Cardiac muscle cell (in vitro differentiated cells and primary cell): ENCODE measurements around the gene CWC15. TPM values are rescaled to one million over a fixed set of nuclear protein-coding genes. Genes with fewer than 3 reads are reported as not detected.

ENCODE experiments used
- DNase-seq, 2 donors: peaks; one replicate each; pipeline versions ENCODE4 v3.0.0 to v3.0.0-alpha.2; 2010 to 2017; ENCODE audit warnings: low read depth in 1 of 2, low spot score in 1 of 2
- H3K27ac ChIP-seq: fragments of 200-600 bp; sonication (generic); 2 replicates; pipeline ENCODE4 v1.5.1; 2016
- H3K27me3 ChIP-seq: fragments of 200-600 bp; sonication (generic); 2 replicates; pipeline ENCODE4 v1.6.0; 2016; ENCODE audit warnings: control low read depth
- H3K36me3 ChIP-seq: fragments of 200-600 bp; sonication (generic); 2 replicates; pipeline ENCODE4 v1.5.1; 2016; ENCODE audit warnings: control low read depth
- H3K4me1 ChIP-seq: fragments of 200-600 bp; sonication (generic); 2 replicates; pipeline ENCODE4 v1.8.1; 2017; ENCODE audit warnings: low read depth, mild to moderate bottlenecking, mixed run types
- H3K4me3 ChIP-seq: fragments of 200-600 bp; sonication (generic); 2 replicates; pipeline ENCODE4 v1.5.1; 2016; ENCODE audit warnings: mild to moderate bottlenecking
- H3K9me3 ChIP-seq: fragments of 200-600 bp; sonication (generic); 2 replicates; pipeline ENCODE4 v1.5.1; 2017; ENCODE audit warnings: low read depth, mild to moderate bottlenecking, control low read depth
- CTCF ChIP-seq: IDR thresholded peaks from 2 replicates; pipeline ENCODE4 v1.5.1; 2012; ENCODE audit warnings: low read depth, mild to moderate bottlenecking, low read length
- polyA plus RNA-seq: library from polyadenylated mRNA; unstranded; fragments of >200 nt; fragmentation: Nextera tagmentation; extraction: Ambion mirVana; gene quantifications from 2 replicates; pipeline ENCODE4 v1.2.1, GENCODE V29; 2016
- total RNA-seq: library from RNA; depleted of rRNA; stranded (reverse); fragments of >200 nt; gene quantifications from 2 replicates; pipeline ENCODE4 v1.2.3, GENCODE V29; 2016

The CWC15 gene
- total and polyA plus RNA-seq, 2 experiments from 2014 or later, result 55.9 to 77.8 TPM

GRCh38 chr11:94928117-94928990 lies 45.0 kb downstream of the CWC15 start:
- no peaks in the 10 kb centered on the region for H3K36me3 ChIP-seq
- no peak overlapping the region for H3K27ac ChIP-seq
- peaks cover 8% of the 10 kb centered on the region for H3K4me1 ChIP-seq
- no peak for DNase-seq
- no peak for TF ChIP-seq CTCF
- H3K27me3 ChIP-seq, result no peaks in the 10 kb centered on the region
- H3K4me3 ChIP-seq, result no peak overlapping the region
- H3K9me3 ChIP-seq, result no peaks in the 10 kb centered on the region

GRCh38 chr11:94926698-94927237 lies 46.6 kb downstream of the CWC15 start:
- DNase-seq, result peak; percentile 23 to 98
- TF ChIP-seq CTCF, result no peak
- Histone ChIP-seq H3K4me1 (peaks cover 8% of the 10 kb centered on the region), H3K27me3 (no peaks in the 10 kb centered on the region), H3K4me3 (no peak overlapping the region), H3K36me3 (no peaks in the 10 kb centered on the region), H3K9me3 (no peaks in the 10 kb centered on the region), H3K27ac (peak overlapping the region; percentile 4)

- peaks cover 8% of the 10 kb centered on the region for H3K4me1 ChIP-seq
- no peaks in the 10 kb centered on the region for H3K9me3 ChIP-seq
- H3K36me3 ChIP-seq, result no peaks in the 10 kb centered on the region
- no peaks in the 10 kb centered on the region for H3K27me3 ChIP-seq
- no peak for DNase-seq
- H3K4me3 ChIP-seq, result no peak overlapping the region
- no peak overlapping the region for H3K27ac ChIP-seq
- no peak for TF ChIP-seq CTCF
These were observed 47.1 kb downstream of the CWC15 start for GRCh38 chr11:94926271-94926625.

- no peak overlapping the region for H3K4me3 ChIP-seq
- no peak for TF ChIP-seq CTCF
- DNase-seq, result no peak
- H3K27ac ChIP-seq, result no peak overlapping the region
- no peaks in the 10 kb centered on the region for H3K36me3 ChIP-seq
- no peaks in the 10 kb centered on the region for H3K9me3 ChIP-seq
- peaks cover 4% of the 10 kb centered on the region for H3K27me3 ChIP-seq
- H3K4me1 ChIP-seq, result peaks cover 8% of the 10 kb centered on the region
These were observed 47.7 kb downstream of the CWC15 start for GRCh38 chr11:94925422-94926270.

GRCh38 chr11:94924612-94925011 lies 48.7 kb downstream of the CWC15 start:
- no peak for DNase-seq
- no peak for TF ChIP-seq CTCF

More at GRCh38 chr11:94924612-94925011, 48.7 kb downstream of the CWC15 start:
- Histone ChIP-seq H3K4me3 (no peak overlapping the region), H3K27ac (no peak overlapping the region), H3K27me3 (peaks cover 6% of the 10 kb centered on the region), H3K9me3 (no peaks in the 10 kb centered on the region), H3K36me3 (no peaks in the 10 kb centered on the region), H3K4me1 (peaks cover 8% of the 10 kb centered on the region)
